HepG2 (cell line): ENCODE measurements around the gene ARFGEF2. TPM values are rescaled to one million over a fixed set of nuclear protein-coding genes. Genes with fewer than 3 reads are reported as not detected.
A peak's percentile ranks its signal among the peaks of the same experiment; 100 is the strongest.

Experiments
- ATF1 ChIP-seq: IDR thresholded peaks from 2 replicates; pipeline ENCODE4 v1.6.1; 2016; ENCODE audit warnings: mild to moderate bottlenecking, control low read depth
- ATM ChIP-seq: fragments of 450-650 bp; IDR thresholded peaks from 2 replicates; pipeline ENCODE4 v1.7.1; 2017; ENCODE audit warnings: mild to moderate bottlenecking, borderline replicate concordance
- CHCHD3 ChIP-seq: sonication (generic); formaldehyde crosslinking; IDR thresholded peaks from 2 replicates; pipeline ENCODE4 v1.8.0; 2022; ENCODE audit warnings: mild to moderate bottlenecking, missing genetic modification reagents, moderate library complexity
- EHMT2 ChIP-seq: fragments of 200-600 bp; sonication (generic); IDR thresholded peaks from 2 replicates; pipeline ENCODE4 v1.7.0; 2017; ENCODE audit warnings: antibody characterized with exemption, low read depth, low read length, borderline replicate concordance
- HDAC1 ChIP-seq: sonication (generic); formaldehyde crosslinking; IDR thresholded peaks from 2 replicates; pipeline ENCODE4 v1.5.1; 2020; ENCODE audit warnings: mild to moderate bottlenecking, missing genetic modification reagents
- HOMEZ ChIP-seq: IDR thresholded peaks from 2 replicates; pipeline ENCODE4 v1.6.1; 2016; ENCODE audit warnings: low read depth
- KIAA2018 ChIP-seq: sonication (generic); formaldehyde crosslinking; IDR thresholded peaks from 2 replicates; pipeline ENCODE4 v1.5.0; 2020; ENCODE audit warnings: mild to moderate bottlenecking, missing genetic modification reagents, borderline replicate concordance
- NCOA1 ChIP-seq: sonication (generic); formaldehyde crosslinking; IDR thresholded peaks from 2 replicates; pipeline ENCODE4 v1.9.0; 2021; ENCODE audit warnings: missing genetic modification reagents
- NFAT5 ChIP-seq: sonication (generic); formaldehyde crosslinking; IDR thresholded peaks from 2 replicates; pipeline ENCODE4 v1.4.0; 2020; ENCODE audit warnings: missing genetic modification reagents
- RCOR2 ChIP-seq: IDR thresholded peaks from 2 replicates; pipeline ENCODE4 v1.6.1; 2016; ENCODE audit warnings: missing biosample characterization, missing genetic modification reagents
- RELA ChIP-seq: sonication (generic); formaldehyde crosslinking; IDR thresholded peaks from 2 replicates; pipeline ENCODE4 v1.4.0; 2020; ENCODE audit warnings: missing genetic modification reagents
- ZNF275 ChIP-seq: sonication (generic); formaldehyde crosslinking; IDR thresholded peaks from 2 replicates; pipeline ENCODE4 v1.8.0; 2022; ENCODE audit warnings: missing genetic modification reagents, mild to moderate bottlenecking, inconsistent platforms, borderline replicate concordance
- ZNF546 ChIP-seq: sonication (generic); formaldehyde crosslinking; conservative IDR thresholded peaks from 2 replicates; pipeline ENCODE4 v1.8.1; 2023; ENCODE audit warnings: mild to moderate bottlenecking, missing genetic modification reagents
- polyA plus RNA-seq, 8 experiments: library from polyadenylated mRNA; depleted of rRNA in 3 of 8; stranded (reverse) in 7 of 8; unstranded in 1 of 8; fragments of >200 nt; fragmentation: Illumina TruSeq in 4 of 8; extraction: Trizol in 4 of 8; gene quantifications; 2 replicates each; pipeline versions ENCODE4 v1.2.1 to v1.2.3, GENCODE V29; 2011 to 2016; ENCODE audit warnings: low read depth in 4 of 8, missing spikeins in 1 of 8, mixed read lengths in 1 of 8; ENCODE audit not compliant: insufficient read depth in 1 of 8
- total RNA-seq, 5 experiments: library from RNA; depleted of rRNA; stranded (reverse); fragments of >200 nt; fragmentation: Illumina TruSeq; extraction: Trizol; gene quantifications; 2 replicates each; pipeline ENCODE4 v1.2.3, GENCODE V29; 2016; ENCODE audit warnings: low read depth in 1 of 5

The ARFGEF2 gene
- total and polyA plus RNA-seq, 2 of the 13 experiments (the other 11 are each of a cell fraction or from before 2014, with no cell fraction given), result 44.0 to 60.8 TPM

GRCh38 chr20:48919882-48920526 lies 1.5 kb upstream of the ARFGEF2 start (continued):
- TF ChIP-seq KIAA2018 (no peak), ATM (no peak), EHMT2 (no peak), NCOA1 (CRISPR knock-in tag) (no peak; the same call in 1 of the 2 replicates), HDAC1 (CRISPR knock-in tag) (peak; percentile 87), HOMEZ (CRISPR knock-in tag) (peak; percentile 77), RELA (no peak; the same call in 1 of the 2 replicates), RCOR2 (peak; percentile 62; the same call in 1 of the 2 replicates), ZNF546 (no peak), ATF1 (CRISPR knock-in tag) (no peak), ZNF275 (no peak), CHCHD3 (no peak), NFAT5 (CRISPR knock-in tag) (no peak)
